Trophoblast cell (in vitro differentiated cells and primary cell): ENCODE results near the gene B3GNT3.
A peak's percentile ranks its signal among the peaks of the same experiment; 100 is the strongest.

Experiments
- DNase-seq, 2 donors: peaks; one replicate each; pipeline ENCODE4 v3.0.0-alpha.2; 2016
- H2AFZ ChIP-seq: 2 replicates; pipeline ENCODE4 v1.6.1; 2013; ENCODE audit warnings: low read length, moderate library complexity, mild to moderate bottlenecking; ENCODE audit not compliant: insufficient read depth, poor library complexity
- H2AK5ac ChIP-seq: 2 replicates; pipeline ENCODE4 v1.6.1; 2013; ENCODE audit warnings: mild to moderate bottlenecking, low read length
- H2BK120ac ChIP-seq: 2 replicates; pipeline ENCODE4 v1.6.1; 2013; ENCODE audit warnings: low read length, mild to moderate bottlenecking, moderate library complexity; ENCODE audit not compliant: insufficient read depth, poor library complexity
- H2BK12ac ChIP-seq: 2 replicates; pipeline ENCODE4 v1.6.1; 2013; ENCODE audit warnings: mild to moderate bottlenecking, low read length, moderate library complexity
- H2BK5ac ChIP-seq: 2 replicates; pipeline ENCODE4 v1.6.1; 2013; ENCODE audit warnings: low read length, low read depth, moderate library complexity, mild to moderate bottlenecking; ENCODE audit not compliant: poor library complexity
- H3K14ac ChIP-seq: 2 replicates; pipeline ENCODE4 v1.6.1; 2013; ENCODE audit warnings: mild to moderate bottlenecking, low read length
- H3K18ac ChIP-seq: 2 replicates; pipeline ENCODE4 v1.6.1; 2013; ENCODE audit warnings: mild to moderate bottlenecking, low read length
- H3K23ac ChIP-seq: 2 replicates; pipeline ENCODE4 v1.6.1; 2013; ENCODE audit warnings: low read length
- H3K27ac ChIP-seq: 2 replicates; pipeline ENCODE4 v1.5.1; 2013; ENCODE audit warnings: low read depth, mild to moderate bottlenecking, inconsistent platforms, low read length, moderate library complexity
- H3K27me3 ChIP-seq: 2 replicates; pipeline ENCODE4 v1.6.1; 2013; ENCODE audit warnings: inconsistent platforms, mild to moderate bottlenecking, low read length, moderate library complexity; ENCODE audit not compliant: insufficient read depth
- H3K36me3 ChIP-seq, 2 experiments: 1 replicate in 1 of 2; 2 replicates in 1 of 2; pipeline ENCODE4 v1.6.1; 2013; ENCODE audit warnings: low read length in 2 of 2, mild to moderate bottlenecking in 2 of 2, moderate library complexity in 1 of 2; ENCODE audit not compliant: insufficient read depth in 2 of 2, control insufficient read depth in 1 of 2
- H3K4ac ChIP-seq: 2 replicates; pipeline ENCODE4 v1.6.1; 2013; ENCODE audit warnings: low read depth, mild to moderate bottlenecking, low read length, moderate library complexity
- H3K4me1 ChIP-seq, 2 experiments: 1 replicate in 1 of 2; 2 replicates in 1 of 2; pipeline ENCODE4 v1.6.1; 2013; ENCODE audit warnings: low read length in 2 of 2, mild to moderate bottlenecking in 2 of 2, moderate library complexity in 1 of 2; ENCODE audit not compliant: insufficient read depth in 2 of 2, control insufficient read depth in 1 of 2
- H3K4me2 ChIP-seq: 2 replicates; pipeline ENCODE4 v1.6.1; 2013; ENCODE audit warnings: inconsistent platforms, mild to moderate bottlenecking, low read length, moderate library complexity
- H3K4me3 ChIP-seq: 2 replicates; pipeline ENCODE4 v1.5.1; 2013; ENCODE audit warnings: mild to moderate bottlenecking, low read depth, low read length, inconsistent platforms
- H3K79me1 ChIP-seq: one replicate; pipeline ENCODE4 v1.6.1; 2013; ENCODE audit warnings: low read length
- H3K79me2 ChIP-seq: 2 replicates; pipeline ENCODE4 v1.6.1; 2013; ENCODE audit warnings: low read length, mild to moderate bottlenecking; ENCODE audit not compliant: control insufficient read depth, insufficient read depth, poor library complexity
- H3K9ac ChIP-seq: 2 replicates; pipeline ENCODE4 v1.6.1; 2013; ENCODE audit warnings: mild to moderate bottlenecking, low read length
- H3K9me3 ChIP-seq: 2 replicates; pipeline ENCODE4 v1.6.1; 2013; ENCODE audit warnings: low read depth, mild to moderate bottlenecking, control low read depth, inconsistent platforms, low read length; ENCODE audit not compliant: insufficient read depth
- H4K12ac ChIP-seq: 2 replicates; pipeline ENCODE4 v1.6.1; 2013; ENCODE audit warnings: low read depth, mild to moderate bottlenecking, low read length, moderate library complexity
- H4K8ac ChIP-seq: 2 replicates; pipeline ENCODE4 v1.6.1; 2013; ENCODE audit warnings: low read depth, mild to moderate bottlenecking, low read length, moderate library complexity
- H4K91ac ChIP-seq: one replicate; pipeline ENCODE4 v1.6.1; 2013; ENCODE audit warnings: low read depth, mild to moderate bottlenecking, low read length, moderate library complexity
- WGBS: extraction: QIAGEN DNeasy Blood & Tissue Kit; methylation state at CpG from one replicate; pipeline ENCODE4 v1.1.7; 2013; ENCODE audit warnings: missing lambda C conversion rate; ENCODE audit not compliant: insufficient read length, insufficient coverage; ENCODE audit errors: extremely low coverage; 5-methylcytosine and 5-hydroxymethylcytosine counted together

Gene B3GNT3

DNA sequence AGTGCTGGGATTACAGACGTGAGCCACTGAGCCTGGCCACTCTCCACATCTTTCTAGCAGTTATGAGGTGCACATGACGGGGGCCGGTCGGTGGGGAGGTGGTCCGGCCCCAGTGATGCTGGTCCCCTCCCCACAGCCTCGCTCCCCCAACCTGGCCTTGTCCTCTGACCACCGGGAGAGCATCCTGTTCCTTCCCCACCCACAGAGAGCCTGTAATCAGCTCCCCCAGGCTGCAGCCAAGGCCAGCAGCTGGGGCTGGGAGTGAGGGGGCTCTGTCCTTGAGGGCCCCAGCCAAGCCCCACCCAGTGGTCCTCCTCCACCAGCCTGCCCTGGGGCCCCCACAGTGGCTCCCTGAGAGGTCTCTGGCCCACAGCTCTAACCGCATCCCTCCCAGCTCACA lies 29.4 kb downstream of the B3GNT3 start:
- H3K4ac ChIP-seq: no peak overlapping the region
- no peak overlapping the region for H3K18ac ChIP-seq
- no peak overlapping the region for H2BK12ac ChIP-seq
- no peak overlapping the region for H3K27ac ChIP-seq
- H4K8ac ChIP-seq: no peak overlapping the region
- peaks cover 1% of the 10 kb centered on the region for H3K9me3 ChIP-seq
- no peak overlapping the region for H3K14ac ChIP-seq
- no peak overlapping the region for H4K12ac ChIP-seq
- no peak overlapping the region for H2BK5ac ChIP-seq
- H2BK120ac ChIP-seq: no peak overlapping the region
- no peak overlapping the region for H3K4me2 ChIP-seq
- H3K79me2 ChIP-seq: no peaks in the 10 kb centered on the region
- DNase-seq: no peak
- H4K91ac ChIP-seq: no peak overlapping the region
- no peaks in the 10 kb centered on the region for H3K79me1 ChIP-seq
- H2AFZ ChIP-seq: no peak overlapping the region
- H3K36me3 ChIP-seq: no peaks in the 10 kb centered on the region
- no CpG with 5 or more reads among the region's 8 CpGs for WGBS
- no peak overlapping the region for H3K9ac ChIP-seq
- no peak overlapping the region for H2AK5ac ChIP-seq
- H3K27me3 ChIP-seq: no peaks in the 10 kb centered on the region
- no peaks in the 10 kb centered on the region for H3K4me1 ChIP-seq
- no peak overlapping the region for H3K4me3 ChIP-seq
- no peak overlapping the region for H3K23ac ChIP-seq

DNA sequence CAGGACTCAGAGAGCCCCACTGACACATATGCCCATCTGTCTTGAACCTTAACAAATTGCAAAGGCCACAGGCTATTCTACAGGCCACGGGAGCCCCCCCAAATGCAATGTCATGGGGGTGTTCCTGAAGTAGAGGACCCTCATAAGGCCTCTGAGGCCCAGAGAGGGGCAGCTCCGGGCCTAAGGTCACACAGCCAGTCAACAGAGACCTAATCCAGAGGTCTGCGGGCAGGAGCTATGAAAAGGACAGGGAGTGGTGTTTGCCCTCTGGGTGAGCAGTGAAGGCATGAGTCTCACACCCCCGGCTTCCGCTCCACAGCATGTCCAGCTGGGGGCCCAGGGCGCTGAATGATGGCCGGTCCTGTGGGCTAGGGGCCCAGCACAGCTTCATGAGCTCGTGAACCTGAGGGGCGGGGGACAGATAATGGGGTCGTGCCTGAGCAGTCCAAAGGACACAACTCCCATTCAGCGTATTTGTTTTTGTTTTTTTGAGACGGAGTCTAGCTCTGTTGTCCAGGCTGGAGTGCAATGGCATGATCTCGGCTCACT lies 31.6 kb downstream of the B3GNT3 start:
- no peak overlapping the region for H4K8ac ChIP-seq
- H2BK12ac ChIP-seq: no peak overlapping the region
- H3K4me1 ChIP-seq: peaks cover 2 to 6% of the 10 kb centered on the region in 2 experiments
- H2BK5ac ChIP-seq: no peak overlapping the region
- no peaks in the 10 kb centered on the region for H3K27me3 ChIP-seq
- no peak overlapping the region for H4K12ac ChIP-seq
- H3K9me3 ChIP-seq: no peaks in the 10 kb centered on the region
- H2AK5ac ChIP-seq: no peak overlapping the region
- no peaks in the 10 kb centered on the region for H3K36me3 ChIP-seq
- no peak overlapping the region for H4K91ac ChIP-seq
- no peak overlapping the region for H3K27ac ChIP-seq
- H3K4me3 ChIP-seq: no peak overlapping the region
- no peak overlapping the region for H3K4me2 ChIP-seq
- no peak overlapping the region for H3K14ac ChIP-seq
- H3K4ac ChIP-seq: no peak overlapping the region
- H2AFZ ChIP-seq: no peak overlapping the region
- no CpG with 5 or more reads among the region's 13 CpGs for WGBS
- no peak overlapping the region for H3K23ac ChIP-seq
- H2BK120ac ChIP-seq: no peak overlapping the region
- H3K18ac ChIP-seq: no peak overlapping the region
- H3K79me1 ChIP-seq: peaks cover 2% of the 10 kb centered on the region
- H3K9ac ChIP-seq: no peak overlapping the region
- H3K79me2 ChIP-seq: no peaks in the 10 kb centered on the region
- DNase-seq: peak in 1 of 2 donors; percentile 20

DNA sequence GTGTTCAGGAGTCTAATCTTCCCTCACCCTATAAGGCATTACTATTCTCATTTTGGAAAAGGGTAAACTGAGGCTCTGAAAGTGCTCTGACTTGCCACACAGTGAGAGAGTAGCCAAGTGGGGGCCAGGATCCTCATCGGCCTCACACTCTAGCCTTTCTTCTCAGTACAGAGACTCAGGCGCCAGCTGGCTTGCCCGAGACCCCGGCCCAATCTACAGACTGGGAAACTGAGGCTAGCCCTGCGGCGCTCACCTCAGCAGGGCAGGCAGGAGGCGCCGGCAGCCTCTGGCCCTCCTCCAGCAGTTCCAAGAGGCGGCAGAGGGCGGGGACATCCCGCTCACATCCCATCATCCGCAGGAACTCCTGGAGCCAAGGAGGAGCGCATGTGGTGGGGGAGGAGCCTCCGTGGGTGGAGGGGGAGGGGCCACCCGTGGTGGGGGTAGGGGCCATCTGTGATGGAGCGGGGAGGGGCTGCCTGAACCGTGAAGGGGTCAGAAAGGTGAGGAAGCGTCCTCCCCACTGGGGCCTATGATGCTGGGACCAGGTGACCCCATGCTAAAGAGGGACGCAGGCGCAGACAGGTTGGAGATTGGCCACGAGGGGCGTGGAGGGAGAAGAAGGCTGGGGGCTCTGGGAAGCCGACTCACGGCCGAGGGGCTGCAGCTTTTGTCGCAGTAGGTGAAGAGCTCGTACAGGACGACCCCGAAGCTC lies 35.1 kb downstream of the B3GNT3 start:
- DNase-seq: peak; percentile 61 to 78
- Histone ChIP-seq H4K8ac (peak overlapping the region; percentile 76), H3K4me1 (peaks cover 2 to 6% of the 10 kb centered on the region in 2 experiments), H3K9me3 (no peaks in the 10 kb centered on the region), H4K12ac (peak overlapping the region; percentile 68), H3K4ac (no peak overlapping the region), H2BK12ac (no peak overlapping the region), H3K27ac (no peak overlapping the region), H2AK5ac (no peak overlapping the region), H3K9ac (no peak overlapping the region), H2BK120ac (peak overlapping the region; percentile 3), H3K27me3 (no peaks in the 10 kb centered on the region), H3K23ac (no peak overlapping the region), H3K4me2 (peak overlapping the region; percentile 59), H3K14ac (peak overlapping the region; percentile 21), H3K79me2 (no peaks in the 10 kb centered on the region), H3K79me1 (peaks cover 2% of the 10 kb centered on the region), H2BK5ac (no peak overlapping the region), H3K18ac (no peak overlapping the region), H4K91ac (peak overlapping the region; percentile 65), H2AFZ (peak overlapping the region; percentile 75), H3K4me3 (no peak overlapping the region), H3K36me3 (no peaks in the 10 kb centered on the region)
- no CpG with 5 or more reads among the region's 29 CpGs for WGBS

DNA sequence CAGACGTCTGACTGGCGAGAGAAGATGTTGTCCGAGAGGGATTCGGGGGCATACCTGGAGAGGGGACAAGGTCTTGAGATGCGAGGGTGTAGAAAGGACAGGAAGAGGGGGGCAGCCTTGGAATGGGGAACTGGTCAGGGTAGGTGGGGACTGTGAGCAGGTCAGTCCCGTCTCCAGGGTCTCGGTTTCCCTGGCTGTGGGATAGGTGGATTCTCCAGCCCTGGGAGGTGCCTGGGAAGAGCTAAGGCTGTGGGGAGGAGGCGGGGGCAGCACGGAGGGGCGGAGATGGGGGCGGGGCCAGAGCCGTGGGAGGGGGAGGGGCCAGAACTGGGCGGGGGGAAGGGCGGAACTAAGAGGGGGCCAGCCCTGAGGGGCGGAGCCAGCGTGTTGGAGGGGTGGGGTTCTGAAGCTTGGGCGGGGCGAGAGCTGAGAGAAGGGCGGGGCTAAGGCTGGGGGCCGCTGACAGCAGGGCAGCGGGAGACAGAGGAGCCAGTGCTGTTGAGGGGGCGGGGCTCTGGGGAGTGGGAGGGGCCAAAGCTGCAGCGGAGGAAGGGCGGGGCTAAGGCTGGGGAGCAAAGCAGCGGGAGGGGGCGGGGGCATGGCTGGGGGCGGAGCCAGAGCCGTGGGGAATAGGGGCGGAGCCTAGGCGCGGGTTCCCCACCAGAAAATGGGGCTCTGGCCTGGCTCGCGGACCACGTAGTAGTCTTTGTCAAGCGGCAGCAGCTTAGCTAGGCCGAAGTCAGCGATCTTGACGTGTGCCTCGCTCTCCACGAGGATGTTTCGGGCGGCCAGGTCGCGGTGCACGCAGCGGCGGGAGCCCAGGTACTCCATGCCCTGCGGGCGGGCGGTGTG lies 35.9 kb downstream of the B3GNT3 start:
- H3K23ac ChIP-seq: no peak overlapping the region
- H4K12ac ChIP-seq: no peak overlapping the region
- peak overlapping the region; percentile 41 for H4K8ac ChIP-seq
- no peak overlapping the region for H2BK12ac ChIP-seq
- peak overlapping the region; percentile 75 for H2AFZ ChIP-seq
- no peak overlapping the region for H2BK5ac ChIP-seq
- peak overlapping the region; percentile 21 for H3K14ac ChIP-seq
- peak overlapping the region; percentile 65 for H4K91ac ChIP-seq
- H3K79me2 ChIP-seq: no peaks in the 10 kb centered on the region
- no peak overlapping the region for H3K4me3 ChIP-seq
- H3K4ac ChIP-seq: no peak overlapping the region
- no peak overlapping the region for H2AK5ac ChIP-seq
- peak overlapping the region; percentile 59 for H3K4me2 ChIP-seq
- no peak overlapping the region for H3K27ac ChIP-seq
- no CpG with 5 or more reads among the region's 50 CpGs for WGBS
- no peaks in the 10 kb centered on the region for H3K9me3 ChIP-seq
- H3K36me3 ChIP-seq: no peaks in the 10 kb centered on the region
- peak overlapping the region; percentile 3 for H2BK120ac ChIP-seq
- peaks cover 2% of the 10 kb centered on the region for H3K79me1 ChIP-seq
- no peak overlapping the region for H3K9ac ChIP-seq
- no peaks in the 10 kb centered on the region for H3K27me3 ChIP-seq
- H3K4me1 ChIP-seq: peaks cover 2 to 6% of the 10 kb centered on the region in 2 experiments
- peak; percentile 86 to 88 for DNase-seq
- no peak overlapping the region for H3K18ac ChIP-seq
